Measurements from ENCODE around the gene AGAP3.

The AGAP3 gene

DNA sequence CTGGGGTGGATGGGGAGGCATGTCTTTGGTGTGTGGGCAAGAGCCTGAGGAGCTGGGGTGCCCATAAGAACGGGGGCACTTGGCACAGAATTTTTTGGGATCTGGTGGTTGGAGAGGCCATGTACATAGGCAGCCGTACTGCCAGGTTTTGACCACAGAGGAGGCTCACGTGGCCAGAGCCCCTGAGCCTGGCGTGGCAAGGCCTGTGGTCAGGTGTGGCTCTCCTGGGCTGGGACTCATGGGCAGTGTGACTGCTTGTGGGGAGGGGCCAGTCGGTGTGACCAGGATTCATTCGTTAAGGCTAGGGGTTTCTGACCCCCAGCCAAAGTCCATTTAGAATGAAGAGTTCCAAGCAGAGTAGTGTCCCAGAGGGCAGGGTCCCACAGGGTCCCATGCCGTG lies 38.2 kb downstream of the AGAP3 start:
- no peak for DNase-seq

DNA sequence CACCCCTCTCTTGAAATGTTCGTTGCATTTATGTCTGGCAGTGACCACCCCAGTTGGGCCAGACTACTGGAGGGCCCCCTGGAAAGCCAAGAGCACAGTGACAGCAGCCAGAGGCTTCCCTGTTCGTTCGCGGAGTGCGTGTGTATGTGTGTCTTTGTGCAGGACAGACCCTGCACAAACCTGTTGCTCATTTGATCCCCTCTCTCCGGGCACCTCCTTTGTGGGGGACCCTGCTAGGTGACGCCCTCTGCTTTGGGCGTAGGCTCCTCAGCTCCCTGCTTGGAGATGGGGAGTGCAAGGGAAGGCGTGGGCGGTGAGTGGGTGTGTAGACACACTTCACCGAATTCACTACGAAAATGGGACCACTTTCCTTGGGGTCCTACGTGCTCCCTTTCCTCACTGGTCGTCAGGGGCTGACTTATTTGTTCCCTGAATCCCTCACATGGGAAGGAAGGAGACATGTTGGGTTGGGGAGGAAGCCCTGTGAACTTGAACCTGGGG lies 38.7 kb downstream of the AGAP3 start:
- DNase-seq = no peak

DNA sequence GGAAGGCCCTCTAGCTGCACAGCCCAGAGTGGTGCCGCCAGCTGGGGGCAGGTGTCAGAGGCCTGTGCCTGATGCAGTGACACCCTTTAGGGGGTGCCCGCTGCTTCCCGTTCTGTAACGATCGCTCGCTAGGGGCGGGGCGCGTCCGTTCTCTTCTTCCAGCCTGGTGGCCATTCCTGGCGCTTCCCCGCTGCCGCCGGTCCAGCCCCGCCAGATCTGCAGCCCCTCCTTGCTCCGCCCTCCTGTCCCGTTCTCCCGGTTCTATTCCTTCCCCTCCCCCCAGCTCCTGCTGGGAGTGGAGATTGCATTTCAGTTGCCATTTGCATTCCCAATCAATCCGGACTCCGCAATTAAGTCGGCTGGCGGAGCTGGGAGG lies 39.2 kb downstream of the AGAP3 start:
- peak; percentile 57 for DNase-seq

DNA sequence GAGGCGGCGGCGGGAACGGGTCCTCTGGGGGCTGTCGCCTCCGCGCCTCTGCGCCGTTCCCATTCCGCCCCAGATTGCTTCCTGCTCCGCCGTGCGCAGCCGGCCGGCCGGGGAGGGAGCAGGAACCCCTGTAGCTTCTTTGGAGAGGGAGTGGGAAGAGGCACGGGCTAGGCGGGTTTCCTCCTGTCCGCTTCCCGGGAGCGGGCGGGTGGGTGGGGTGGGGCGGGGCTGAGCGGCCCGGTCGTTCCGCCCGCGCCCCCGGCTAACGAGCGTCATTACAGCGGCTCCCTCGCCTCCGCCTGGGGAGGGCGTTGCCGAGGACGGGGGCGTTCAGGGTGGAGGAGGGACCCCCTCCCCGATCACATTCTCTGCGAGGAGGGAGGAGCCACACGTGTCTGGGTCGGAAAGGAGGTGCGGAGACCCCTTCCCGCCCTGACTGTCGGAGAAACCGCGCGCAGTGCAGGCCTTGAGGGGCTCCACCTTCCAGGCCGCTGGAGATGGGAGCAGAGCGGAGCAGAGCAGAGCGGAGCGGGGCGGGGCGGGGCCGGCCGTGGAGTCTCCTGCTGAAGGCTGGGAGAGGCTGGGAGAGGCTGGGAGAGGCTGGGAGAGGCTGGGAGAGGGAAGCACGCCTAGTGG lies 39.7 kb downstream of the AGAP3 start:
- peak; percentile 65 for DNase-seq

DNA sequence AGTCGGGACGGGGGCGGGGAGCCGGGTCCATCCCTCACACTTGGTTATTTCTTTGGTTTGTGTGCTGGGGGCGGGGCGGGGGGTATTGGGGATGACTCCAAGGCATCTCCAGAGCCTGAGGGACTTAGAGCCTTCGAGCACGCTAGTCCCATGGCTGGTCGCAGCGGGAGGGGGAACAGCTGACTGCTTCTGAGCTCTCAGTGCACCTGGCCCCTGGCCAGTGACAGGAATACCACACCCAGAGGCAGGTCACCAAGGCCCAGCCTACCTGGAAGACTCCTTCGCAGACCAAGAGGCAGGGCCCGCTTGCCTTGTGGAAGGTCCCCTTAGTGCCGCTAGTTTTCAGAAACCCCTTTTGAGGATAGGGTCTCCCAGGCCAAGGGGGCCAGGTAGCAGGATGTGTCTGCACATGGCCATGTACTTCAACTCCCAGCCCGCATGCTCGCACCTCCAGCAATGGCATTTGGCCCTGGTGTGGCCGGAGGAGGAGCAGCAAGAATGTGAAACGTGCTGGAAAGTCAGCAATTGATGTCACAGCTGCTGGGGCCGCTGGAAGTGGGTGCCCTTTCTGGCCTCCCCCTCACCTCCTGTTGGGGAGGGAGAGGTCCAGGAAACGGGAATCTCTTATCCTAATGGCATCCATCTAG lies 40.3 kb downstream of the AGAP3 start:
- peak; percentile 65 for DNase-seq

DNA sequence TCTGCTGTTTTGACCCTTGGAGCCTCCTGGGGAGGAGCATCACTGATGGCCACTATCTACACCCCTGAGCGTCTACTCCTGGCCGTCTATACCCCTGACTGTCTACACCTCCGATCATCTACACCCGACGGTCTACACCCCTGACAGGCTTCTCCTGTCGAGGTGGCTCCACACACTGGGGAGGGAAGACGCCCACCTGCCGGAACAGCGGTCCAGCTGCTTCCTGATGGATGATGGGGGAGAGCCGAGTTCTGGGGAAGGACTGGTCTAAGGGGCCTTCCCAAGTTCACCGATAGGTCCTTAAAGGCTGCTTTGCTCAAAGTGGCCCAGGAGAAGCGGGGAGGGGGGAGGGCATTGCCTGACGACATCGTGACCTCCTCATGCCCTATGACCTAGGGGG lies 41.9 kb downstream of the AGAP3 start:
- DNase-seq = no peak

DNA sequence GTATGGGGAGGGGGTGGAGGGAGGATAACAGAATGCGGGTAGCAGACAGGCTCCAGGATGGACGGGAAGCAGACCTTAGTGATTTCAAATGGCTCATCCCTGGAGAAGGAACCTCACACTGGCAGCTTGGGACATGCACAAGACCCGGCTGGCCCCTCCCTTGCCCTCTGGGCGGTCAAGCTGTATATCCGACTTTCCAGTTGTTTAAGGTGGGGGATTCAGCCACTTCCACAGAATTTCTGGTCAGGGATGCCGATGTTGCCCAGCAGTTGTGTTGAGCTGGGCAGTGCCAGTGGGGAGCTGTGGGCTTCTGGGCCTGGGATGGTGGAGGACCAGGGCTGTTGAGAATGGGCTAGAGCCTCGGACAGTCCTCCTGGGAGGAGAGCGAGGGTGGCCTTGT lies 42.4 kb downstream of the AGAP3 start:
- no peak for DNase-seq

DNA sequence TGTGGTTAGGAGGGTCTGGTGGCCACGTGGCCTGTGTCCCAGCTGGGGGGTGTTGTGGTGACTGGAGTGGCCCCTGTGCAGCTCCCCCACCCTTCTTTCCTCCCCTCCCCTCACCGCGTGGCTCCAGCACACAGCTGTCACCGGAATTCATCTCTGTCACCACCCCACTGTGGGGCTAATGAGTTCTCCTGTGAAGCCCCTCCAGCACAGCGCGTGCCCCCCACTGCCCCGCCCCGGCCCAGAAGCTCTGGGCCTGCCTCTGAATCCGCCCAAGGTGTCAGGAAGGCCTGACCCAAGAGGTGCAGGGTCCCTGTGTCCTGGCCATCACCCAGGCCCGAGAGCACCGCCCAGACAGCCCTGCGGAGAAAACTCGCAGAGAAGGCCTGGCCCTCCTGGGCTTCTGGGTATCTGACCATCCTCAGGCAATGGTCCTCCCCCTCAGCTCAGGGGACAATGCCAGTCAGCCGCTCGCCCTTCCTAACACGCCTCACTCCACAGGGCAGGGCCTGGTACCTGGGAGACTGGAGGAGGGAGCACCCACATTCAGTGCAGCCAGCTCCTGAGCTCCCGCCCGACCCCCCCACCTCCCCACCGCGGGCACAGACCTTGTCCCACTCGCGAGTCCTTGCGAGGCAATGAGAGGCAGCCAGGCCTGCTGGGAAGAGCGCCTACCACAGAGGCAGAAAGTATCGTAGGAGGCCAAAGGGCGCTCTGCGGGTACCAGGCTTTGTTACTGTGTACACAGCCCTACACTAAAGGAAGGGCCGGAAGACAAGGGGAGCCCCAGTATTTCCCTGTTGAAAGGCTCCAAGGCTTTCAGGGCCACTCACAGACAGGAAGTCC lies 43.1 kb downstream of the AGAP3 start:
- no peak for DNase-seq

DNA sequence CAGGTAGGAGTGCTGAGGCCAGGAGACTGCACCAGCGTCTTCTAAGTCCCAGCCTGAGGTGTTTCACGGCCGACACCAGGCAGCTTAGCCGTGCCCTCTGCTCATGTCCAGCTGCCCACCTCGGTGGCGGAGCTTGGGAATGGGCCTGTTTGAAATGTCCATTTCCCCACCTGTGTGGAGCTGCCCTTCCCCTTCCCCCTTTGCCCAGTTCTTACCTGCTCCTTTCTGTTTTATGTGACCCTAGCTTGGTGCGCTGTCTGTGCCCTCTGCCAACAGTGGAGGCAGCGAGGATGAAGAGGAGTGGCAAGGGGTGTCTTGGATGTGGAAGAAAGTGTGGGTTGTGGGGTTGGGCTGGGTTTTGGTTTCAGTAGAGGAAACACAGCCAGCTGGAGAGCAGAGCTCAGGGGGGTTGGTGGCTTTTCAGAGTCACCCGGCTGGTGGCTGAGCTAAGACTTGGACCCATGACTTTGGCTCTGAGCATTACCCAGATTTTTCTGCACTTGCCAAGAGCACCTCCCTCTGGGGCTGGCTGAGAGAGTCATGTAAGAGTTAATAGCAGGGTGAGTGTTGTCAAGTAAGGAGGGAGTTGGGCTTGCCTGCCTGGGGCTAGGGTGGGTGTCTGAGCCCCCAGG lies 43.8 kb downstream of the AGAP3 start:
- DNase-seq = no peak

DNA sequence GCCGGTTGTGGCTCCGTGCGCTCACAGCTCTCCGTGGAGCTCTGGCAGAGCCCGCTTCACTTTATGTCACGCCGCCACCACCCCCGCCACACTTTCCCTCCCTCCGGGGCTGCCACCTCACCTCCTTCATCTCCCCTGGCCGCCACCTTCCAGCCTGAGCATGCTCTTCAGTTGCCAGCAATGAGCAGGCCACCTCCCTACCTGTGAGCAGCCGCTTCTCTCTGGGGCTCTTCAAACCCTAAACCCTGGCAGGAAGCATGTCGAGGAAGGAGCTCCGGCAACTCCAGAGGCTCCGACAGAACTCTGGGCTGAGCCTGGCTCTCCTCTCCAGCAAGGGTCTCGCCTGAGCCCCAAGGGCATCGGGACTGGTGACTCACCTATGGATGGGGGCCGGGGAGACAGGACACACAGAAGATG lies 44.5 kb downstream of the AGAP3 start:
- no peak for DNase-seq

DNA sequence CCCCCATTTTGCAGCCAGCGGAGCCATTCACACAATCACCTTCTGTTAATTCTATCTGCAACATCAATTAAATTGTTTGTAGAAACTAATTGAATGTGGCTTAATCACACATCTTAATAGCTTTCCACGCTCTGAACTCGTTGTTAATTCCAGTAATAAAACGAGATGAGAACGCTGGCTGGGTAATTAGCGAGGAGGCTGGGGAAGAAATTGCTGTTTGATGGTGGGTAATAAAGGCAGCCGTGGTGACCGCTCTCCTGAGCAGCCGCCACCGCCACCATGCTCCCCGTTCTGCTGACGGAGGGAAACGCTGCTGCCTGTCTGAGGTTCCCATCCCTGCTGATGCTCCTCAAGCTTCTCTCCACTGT lies 44.9 kb downstream of the AGAP3 start:
- no peak for DNase-seq

DNA sequence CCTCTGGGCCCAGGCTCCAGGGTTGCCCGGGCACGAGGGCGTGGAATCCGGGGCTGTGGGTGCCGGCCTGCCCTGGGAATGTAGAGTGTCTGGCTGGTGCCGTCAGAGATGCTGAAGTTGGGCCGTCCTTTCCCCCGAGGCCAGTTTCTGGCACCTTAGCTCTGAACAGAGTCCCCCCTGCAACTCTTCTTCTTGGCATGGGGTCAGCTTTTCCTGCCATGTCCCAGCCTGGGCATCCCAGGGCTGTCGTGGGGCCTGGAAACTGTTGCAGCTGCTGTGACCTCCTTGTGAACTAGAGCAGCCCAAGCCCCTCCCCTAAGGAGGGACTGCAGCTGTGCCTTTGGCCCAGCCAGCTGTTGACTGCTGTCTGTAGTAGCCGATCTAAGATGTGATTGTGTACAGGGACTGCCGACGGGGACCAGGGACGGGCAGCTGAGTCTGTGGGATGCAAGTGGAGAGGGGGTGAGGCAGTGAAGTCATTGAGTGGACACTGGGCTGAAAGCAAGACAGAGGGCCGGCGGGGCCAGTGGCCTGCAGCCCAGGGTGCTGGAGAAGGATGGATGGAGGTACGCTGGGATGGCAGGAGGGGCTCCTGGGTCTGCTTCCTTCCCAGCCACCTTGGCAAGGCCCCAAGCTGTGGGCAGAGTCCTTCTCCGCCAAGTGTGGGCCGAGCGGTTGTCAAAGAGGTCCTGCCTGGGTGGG lies 45.5 kb downstream of the AGAP3 start:
- no peak for DNase-seq

DNA sequence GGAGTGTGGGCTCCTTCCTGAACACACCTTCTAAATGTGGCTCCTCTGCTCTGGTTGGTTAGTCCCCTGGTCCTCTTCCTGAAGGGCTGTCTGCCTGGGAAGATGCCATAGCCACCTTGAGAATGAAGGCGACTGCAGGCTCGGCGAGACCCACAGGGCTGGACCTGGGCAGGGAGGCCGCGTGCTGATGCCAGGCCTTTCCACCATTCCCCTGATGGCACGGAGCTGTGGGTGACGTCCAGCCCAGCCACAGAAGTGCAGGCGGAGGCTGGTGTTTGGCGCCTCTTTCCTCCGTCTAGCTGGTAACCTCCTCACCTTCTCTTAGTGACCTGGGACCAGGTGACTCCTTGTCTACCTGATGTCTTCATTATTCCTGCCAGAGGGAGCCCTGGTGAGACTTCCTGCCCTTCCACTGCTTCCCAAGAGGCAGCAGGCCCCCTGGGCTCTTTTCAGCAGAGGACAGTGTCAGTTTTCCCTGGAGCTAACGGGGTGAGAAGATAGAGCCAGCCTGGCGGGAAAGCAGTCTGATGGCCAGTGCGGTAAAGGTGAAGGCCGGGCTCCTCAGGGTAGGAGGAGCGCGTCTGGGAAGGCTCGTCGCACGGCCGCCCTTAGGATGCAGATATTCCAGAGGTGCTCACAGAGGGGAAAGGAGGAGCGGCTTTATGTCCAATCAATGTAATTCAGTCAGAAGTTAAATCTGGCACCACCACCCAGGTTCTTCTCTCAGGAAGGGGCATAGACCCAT lies 46.4 kb downstream of the AGAP3 start:
- DNase-seq = no peak

DNA sequence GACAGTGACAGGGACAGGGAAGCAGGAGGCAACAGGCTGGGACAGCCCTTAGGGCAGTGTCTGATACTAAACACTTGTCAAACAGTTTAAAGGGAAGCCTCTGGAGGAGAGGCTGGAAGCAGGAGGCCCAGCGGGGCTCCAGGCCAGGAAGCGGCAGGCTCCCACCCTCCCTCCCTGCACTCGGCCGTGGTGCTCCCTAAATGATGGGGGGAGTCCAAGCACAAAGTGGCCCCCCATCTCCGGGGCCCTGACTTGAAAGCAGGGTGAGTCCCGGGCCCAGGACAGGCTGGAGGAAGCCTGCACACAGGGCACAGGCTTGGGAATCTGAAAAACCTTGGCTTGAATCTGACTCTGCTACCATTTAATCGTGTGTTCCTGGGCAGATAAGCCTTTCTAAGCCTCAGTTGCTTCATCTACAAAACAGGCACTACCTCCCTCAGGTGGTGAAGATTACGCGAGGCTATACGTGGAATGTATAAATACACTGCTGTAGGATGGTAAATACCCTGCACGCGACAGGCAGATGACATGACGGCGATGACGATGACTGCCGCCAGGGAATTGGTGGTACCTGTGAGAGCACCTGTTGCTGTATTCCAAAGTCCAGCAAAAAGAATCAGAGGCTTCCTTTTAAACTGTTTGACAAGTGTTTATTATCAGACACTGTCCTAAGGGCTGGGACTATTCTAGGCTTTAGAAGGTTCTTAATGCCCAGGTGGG lies 47.2 kb downstream of the AGAP3 start:
- no peak for DNase-seq

DNA sequence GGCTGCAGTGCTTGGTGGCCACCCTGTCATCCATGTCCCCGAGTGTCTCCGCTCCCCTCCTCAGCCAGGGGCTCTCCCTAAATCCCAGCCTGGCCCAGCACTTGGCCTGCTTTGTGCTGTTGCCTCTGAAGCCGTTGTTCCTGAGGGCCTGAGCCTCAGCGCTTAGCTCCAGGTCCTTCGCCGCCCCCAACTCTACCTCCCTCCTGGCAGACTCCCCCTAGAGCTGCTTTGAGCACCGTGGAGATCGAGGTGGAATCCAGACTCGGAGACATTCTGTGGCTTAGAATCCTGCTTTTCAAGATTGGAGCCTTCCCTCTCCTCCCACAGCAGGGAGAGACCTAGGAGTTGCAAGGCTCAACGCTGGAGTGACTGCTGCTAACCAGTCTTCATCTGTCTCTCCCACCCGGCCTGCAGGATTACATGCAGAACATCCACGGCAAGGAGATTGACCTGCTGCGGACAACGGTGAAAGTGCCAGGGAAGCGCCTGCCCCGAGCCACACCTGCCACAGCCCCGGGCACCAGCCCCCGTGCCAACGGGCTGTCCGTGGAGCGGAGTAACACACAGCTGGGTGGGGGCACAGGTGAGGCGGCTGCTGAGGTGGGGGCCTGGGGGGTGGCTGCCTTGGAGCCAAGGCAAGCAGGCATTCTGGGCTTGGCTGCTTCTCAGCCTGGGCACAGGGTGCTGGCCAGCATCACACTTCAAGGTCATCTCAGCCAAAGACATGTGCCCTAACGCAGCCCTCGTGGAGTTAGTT lies 47.9 kb downstream of the AGAP3 start:
- no peak for DNase-seq

DNA sequence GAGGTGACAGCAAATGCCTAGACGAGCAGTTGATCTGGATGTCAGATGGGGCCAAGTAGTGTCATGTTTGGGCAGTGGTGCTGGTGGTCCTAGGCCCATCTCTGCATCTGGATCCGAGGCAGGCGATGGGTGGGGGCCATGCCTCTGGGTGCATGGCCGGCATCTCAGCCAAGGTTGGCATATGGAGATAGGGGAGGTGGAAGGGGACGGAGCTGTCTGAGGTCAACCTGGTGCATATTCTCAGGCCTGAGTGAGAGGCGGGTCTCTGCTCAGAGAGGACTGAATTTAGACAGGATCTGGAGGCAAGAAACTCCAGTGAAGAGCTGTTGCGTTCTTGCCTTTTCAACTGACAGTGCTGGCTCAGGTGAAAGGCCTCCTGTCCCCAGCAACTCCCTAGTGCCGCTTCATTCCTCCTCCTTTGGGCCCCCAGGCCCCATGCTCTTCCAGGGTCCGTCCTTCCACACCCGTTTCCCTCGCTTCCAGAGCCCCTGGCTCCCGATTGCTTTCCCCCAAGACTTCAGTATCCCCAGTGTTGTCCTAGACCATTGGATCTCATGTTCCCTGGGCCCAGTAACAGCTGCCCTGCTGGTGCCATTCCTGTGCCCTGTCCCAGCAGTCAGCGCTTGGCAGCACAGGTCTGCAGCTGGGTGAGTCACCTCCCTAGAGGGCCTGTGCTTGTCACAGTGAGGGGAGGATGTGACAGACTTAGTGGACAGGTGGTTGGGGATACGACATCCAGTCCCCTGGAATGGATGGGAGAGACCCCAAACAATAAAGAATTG lies 48.7 kb downstream of the AGAP3 start:
- no peak for DNase-seq

DNA sequence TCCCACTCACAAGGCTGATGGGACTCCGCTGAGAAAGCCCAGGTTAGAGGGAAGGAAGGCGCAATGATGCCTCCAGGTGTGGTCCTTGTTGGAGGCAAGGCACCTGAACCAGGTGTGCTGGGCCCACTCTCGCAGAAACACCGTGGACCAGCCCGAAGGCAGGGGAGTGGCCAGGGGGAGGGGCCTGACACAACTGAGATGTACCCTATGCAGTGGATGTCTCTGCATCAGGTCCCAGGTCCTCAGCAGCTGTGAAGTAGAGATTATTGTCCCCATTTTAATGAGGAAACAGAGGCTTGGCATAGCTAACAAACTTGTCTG lies 49.2 kb downstream of the AGAP3 start:
- DNase-seq = no peak

DNA sequence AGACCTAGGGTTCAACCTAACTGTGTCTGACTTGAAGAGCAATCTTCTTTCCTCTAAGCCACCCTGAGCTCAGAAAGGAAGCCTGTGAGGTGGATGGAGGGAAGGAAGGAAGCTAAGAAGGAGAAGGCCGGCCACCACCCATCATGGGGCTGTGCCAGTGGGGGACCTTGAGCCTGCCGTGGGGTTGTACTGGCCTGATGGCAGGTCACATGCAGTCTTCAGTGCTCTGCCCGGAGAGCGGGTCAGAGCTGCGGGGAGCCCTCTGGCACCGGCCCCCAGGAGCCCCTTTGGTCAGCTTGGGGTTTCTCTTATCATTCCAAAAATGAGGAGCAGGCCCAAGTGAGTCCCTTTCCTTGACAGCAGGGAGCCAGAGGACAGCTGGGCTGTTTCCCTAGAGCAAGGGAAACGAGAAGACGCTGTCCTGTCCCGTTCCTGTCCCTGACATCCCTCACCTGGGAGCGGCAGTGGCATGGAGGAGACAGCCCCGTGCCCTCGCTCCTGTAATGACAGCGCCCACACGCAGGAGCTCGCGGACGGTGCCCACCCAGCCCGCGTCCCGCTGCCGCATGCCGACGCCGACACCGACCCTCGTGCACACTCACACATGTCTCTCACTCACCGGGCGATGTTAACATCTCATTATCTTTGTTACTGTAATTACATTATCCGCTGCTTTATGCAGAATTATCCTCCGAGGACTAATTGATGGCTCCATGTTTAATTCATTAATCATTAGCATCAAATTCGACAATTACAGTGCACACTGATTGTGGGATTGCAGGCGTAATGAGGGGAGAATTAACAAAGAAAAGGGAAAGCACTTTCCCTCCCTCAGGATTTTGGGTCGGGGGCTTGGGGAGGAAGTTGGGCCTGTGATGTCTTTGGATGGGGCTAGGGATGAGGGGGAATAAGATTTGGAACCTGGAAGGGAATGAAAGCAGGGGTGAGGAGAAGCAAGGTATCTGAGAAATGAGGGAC lies 49.9 kb downstream of the AGAP3 start:
- no peak for DNase-seq
